ENCODE measurements around the gene NOTO.
A peak's percentile ranks its signal among the peaks of the same experiment; 100 is the strongest.

Gene NOTO

DNA sequence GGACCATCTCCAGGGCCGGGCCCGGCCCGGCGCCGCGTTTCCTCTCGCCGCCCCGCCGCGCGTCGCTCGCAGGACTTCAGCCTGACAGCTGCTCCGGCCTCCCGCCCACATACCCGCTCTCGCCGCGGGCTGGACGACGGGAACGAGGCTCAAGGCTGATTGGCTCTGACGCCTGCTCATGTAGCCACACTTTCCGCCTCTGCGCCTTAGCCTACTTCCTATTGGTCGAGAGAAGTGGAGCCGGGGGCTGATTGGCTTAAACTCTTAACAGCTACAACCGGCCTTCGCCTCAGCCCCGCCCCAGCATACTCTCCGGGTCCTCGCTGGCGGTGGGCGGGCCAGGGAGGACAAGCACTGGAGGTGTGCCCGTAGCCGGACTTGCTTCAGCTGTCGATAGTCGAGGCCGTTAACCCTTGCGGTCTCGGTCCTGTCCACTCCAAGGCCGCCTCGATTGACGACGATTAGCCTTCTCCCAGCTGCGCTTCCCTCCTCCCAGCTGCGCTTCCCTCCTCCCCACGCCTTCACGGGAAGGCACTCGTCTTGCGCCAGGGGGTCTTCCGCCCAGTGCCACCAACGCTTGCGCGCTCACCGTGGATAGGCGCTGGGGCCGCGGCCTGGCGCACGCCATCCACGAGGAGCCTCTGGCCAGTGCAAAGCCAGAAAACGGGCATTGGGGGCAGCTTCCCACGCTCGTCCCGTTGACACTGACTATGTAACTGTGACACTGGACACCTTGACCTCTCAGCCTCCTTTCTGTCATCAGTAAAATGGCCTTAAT is 31.0 kb downstream of the NOTO start, which contains the start of gene PRADC1:
Gene PRADC1, minus strand, starts transcription at position 86 of the 778 bp plus-strand sequence. Its CDS starts 79 bp downstream, at position 7.
- H3K27ac ChIP-seq: peak within 1 kb of the TSS; percentile 95
- no peak for TF ChIP-seq ZFX (IDR thresholded peaks at IDR 0.05; ENCODE audit: borderline replicate concordance)
- TF ChIP-seq, protein P1, sequence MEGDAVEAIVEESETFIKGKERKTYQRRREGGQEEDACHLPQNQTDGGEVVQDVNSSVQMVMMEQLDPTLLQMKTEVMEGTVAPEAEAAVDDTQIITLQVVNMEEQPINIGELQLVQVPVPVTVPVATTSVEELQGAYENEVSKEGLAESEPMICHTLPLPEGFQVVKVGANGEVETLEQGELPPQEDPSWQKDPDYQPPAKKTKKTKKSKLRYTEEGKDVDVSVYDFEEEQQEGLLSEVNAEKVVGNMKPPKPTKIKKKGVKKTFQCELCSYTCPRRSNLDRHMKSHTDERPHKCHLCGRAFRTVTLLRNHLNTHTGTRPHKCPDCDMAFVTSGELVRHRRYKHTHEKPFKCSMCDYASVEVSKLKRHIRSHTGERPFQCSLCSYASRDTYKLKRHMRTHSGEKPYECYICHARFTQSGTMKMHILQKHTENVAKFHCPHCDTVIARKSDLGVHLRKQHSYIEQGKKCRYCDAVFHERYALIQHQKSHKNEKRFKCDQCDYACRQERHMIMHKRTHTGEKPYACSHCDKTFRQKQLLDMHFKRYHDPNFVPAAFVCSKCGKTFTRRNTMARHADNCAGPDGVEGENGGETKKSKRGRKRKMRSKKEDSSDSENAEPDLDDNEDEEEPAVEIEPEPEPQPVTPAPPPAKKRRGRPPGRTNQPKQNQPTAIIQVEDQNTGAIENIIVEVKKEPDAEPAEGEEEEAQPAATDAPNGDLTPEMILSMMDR (IDR thresholded peaks at IDR 0.05): no peak

DNA sequence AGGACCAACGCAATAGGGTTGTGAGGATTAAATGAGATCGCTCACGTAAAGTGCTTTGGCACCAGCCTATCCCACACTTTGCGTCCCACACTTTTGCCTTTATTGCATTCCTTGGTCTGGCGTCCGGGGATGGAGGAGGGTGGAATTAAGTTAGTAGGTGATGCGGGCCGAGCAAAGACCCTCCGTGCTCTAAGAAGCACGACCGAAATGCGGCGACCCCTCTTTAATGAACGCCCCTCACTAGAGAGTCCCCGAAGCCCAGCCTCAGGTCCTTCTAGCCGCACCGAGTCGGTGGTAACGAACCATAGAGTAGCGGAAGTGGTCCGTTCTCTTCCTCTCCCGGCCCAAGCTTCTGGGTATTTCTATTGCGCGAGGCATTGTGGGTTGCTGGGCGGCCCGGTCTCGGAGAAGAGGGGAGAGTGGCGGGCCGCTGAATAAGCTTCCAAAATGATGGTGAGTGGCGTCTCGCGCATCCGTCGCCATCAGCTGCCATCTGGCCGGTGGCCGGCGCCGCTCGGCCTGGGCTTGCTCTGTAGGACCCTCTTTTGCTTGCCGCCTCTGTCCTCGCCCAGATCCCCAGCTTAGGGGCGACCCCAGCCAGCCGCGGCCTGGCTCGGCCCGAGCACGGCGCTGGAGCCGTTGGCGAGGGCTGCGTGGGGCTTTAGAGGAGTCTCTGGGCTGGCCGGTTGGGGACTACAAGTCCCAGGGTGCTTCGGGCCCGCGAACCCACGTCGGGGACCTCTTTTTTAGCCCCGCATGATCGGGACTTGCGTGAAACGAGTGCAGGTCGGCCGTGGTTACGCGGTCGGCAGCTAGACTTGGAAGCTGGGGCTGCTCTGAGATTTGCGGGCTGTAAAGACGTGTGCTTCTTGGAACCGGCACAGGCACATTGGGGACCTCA is 31.8 kb downstream of the NOTO start, which contains the start of gene CCT7:
Gene CCT7, plus strand, starts transcription at position 377 of the 901 bp plus-strand sequence. Its CDS starts 71 bp downstream, at position 448.
- TF ChIP-seq, protein P1 (IDR thresholded peaks at IDR 0.05): no peak
- TF ChIP-seq ZFX (IDR thresholded peaks at IDR 0.05; ENCODE audit: borderline replicate concordance): no peak
- peak within 1 kb of the TSS; percentile 95 for H3K27ac ChIP-seq

DNA sequence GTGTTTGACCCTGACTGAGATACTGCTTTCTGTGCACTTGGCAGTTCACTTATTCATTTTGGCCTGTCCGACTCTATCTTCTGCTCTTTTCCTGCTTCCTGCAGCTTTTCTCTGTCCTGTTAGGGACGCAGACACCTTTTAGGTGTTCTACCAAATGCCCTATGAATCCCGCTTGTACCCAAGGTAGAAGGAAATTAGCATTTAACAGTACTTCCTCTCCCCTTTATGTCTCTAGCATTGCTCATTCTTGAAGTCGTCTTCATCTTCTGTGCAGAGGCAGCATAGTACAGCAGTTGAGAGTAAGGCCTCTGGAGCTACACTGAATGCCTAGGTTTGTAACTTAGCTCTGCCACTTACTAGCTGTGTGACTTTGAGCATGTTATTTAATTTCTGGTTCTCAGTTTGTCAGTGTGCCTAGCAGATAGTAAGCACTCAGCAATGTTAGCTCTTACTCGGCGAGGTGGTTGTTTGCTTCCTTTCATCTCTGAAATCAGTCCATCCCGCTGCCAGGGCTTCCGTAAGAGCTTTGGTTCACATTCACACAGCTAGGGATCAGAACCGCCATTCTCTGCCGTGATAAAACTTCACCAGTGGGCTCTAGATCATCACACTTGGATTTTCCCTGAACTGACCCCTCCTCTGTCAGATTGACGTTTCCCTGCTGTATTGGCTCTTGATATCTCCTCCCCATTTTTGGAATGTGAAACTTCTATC is 33.1 kb downstream of the NOTO start:
- TF ChIP-seq, protein P1 (IDR thresholded peaks at IDR 0.05): no peak
- no peak for TF ChIP-seq ZFX (IDR thresholded peaks at IDR 0.05; ENCODE audit: borderline replicate concordance)
- peak overlapping the region; percentile 95 for H3K27ac ChIP-seq

DNA sequence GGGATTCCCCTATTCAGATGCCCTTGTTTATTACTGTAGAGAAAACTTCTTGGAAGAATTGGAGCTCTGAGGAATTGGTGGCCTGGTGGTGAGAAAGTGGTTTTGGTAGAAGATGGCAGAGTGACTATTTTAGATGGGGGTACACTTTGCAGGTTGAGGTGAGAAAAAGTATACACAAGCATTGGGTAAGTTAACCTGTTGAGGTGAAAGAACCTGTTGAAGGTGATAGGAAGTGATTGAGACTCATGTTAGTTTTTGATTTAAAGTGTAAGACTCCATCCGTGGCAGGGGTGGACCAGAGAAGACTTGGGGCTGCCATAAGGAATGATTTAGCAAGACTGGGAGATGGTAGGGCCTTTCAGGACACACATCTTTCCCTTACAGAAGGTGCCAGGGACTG is 34.8 kb downstream of the NOTO start:
- no peak for TF ChIP-seq ZFX (IDR thresholded peaks at IDR 0.05; ENCODE audit: borderline replicate concordance)
- TF ChIP-seq, protein P1 (IDR thresholded peaks at IDR 0.05): no peak
- no peak overlapping the region for H3K27ac ChIP-seq

DNA sequence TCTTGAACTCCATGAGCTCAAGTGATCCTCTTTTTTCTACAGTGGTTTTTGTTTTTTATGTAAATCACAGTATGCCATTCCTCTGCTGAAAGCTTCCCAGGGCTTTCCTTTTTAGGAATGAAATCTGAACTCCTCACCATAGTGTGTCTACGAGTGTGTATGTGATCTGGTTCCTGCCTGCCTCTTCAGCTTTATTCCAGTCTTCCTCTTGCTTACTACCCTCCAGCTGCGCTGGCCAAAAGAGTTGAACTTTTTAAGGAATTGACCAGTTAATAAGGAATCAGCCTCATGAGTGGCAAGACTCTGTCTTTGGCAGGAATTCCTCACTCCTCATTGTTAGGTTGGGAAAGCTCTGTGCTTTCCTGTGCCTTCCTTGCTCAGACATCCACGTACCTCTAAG is 35.8 kb downstream of the NOTO start:
- TF ChIP-seq ZFX (IDR thresholded peaks at IDR 0.05; ENCODE audit: borderline replicate concordance): no peak
- TF ChIP-seq, protein P1 (IDR thresholded peaks at IDR 0.05): no peak
- no peak overlapping the region for H3K27ac ChIP-seq

DNA sequence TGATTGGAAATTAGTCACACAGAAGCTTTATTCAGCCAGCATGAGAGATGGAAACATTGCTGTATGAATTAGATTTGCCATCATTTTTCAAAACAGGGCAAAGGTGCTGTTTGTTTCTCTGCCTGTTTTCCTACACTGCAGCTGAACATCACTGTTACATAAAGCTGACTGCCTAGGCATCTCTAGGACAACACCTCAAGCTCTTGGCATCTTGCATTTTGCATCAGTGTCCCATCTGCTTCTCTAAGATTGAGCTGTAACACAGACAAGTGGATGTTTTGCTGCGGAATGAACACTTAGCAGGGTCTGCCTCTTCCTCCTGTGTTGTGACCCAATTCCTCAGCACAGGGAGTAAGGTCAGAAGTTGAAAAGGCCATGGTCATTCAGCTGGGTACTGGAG is 36.6 kb downstream of the NOTO start:
- no peak overlapping the region for H3K27ac ChIP-seq
- TF ChIP-seq, protein P1 (IDR thresholded peaks at IDR 0.05): no peak
- TF ChIP-seq ZFX (IDR thresholded peaks at IDR 0.05; ENCODE audit: borderline replicate concordance): no peak
